OCI-LY7 (cell line): Measurements from ENCODE around the gene BEND5. TPM values are rescaled to one million over a fixed set of nuclear protein-coding genes. Genes with fewer than 3 reads are reported as not detected.

Experiments used
- Bru-seq: library from RNA; stranded (reverse); fragments of 400-500 nt; gene quantifications from one replicate; lab custom pipeline; 2021; lab: Mats Ljungman, UMichigan
- BruChase-seq, 2 experiments: library from RNA; stranded (reverse); fragments of 400-500 nt; gene quantifications; one replicate each; lab custom pipeline; 2021; lab: Mats Ljungman, UMichigan
- BruUV-seq: library from RNA; stranded (reverse); fragments of 400-500 nt; replicated peaks from 2 replicates; lab custom pipeline; 2021; lab: Mats Ljungman, UMichigan
- CTCF ChIA-PET: fragments of 300-600 bp; sonication (Branson Sonifier 250); formaldehyde crosslinking; loops from one replicate; lab custom pipeline; 2022; ENCODE audit warnings: antibody characterized with exemption; ENCODE audit not compliant: unreplicated experiment; lab: Charles Lee
- POLR2A ChIA-PET: fragments of 300-600 bp; sonication (Branson Sonifier 250); formaldehyde crosslinking; loops from one replicate; lab custom pipeline; 2022; ENCODE audit warnings: antibody characterized with exemption; lab: Charles Lee
- DNase-seq: peaks from one replicate; pipeline ENCODE4 v3.0.0-alpha.2; 2015; ENCODE audit warnings: low spot score
- H2AFZ ChIP-seq: fragments of 200-600 bp; sonication (generic), shearing (Covaris generic); 2 replicates; pipeline ENCODE4 v1.6.1; 2014; ENCODE audit warnings: mild to moderate bottlenecking, antibody characterized with exemption, low read length, moderate library complexity
- H3K27ac ChIP-seq: fragments of 200-600 bp; sonication (generic); 2 replicates; pipeline ENCODE4 v1.5.1; 2014; ENCODE audit warnings: mixed run types, low read depth, mild to moderate bottlenecking, moderate library complexity, low read length, inconsistent platforms; ENCODE audit not compliant: poor library complexity, severe bottlenecking
- H3K36me3 ChIP-seq: fragments of 200-600 bp; sonication (generic); 2 replicates; pipeline ENCODE4 v1.6.1; 2014; ENCODE audit warnings: mild to moderate bottlenecking, antibody characterized with exemption, low read length, moderate library complexity, mixed read lengths; ENCODE audit not compliant: insufficient read depth
- H3K4me1 ChIP-seq: fragments of 200-600 bp; sonication (generic); 2 replicates; pipeline ENCODE4 v1.5.1; 2014; ENCODE audit warnings: mild to moderate bottlenecking, low read length; ENCODE audit not compliant: insufficient read depth, poor library complexity, severe bottlenecking
- H3K4me2 ChIP-seq: fragments of 200-600 bp; sonication (generic); 2 replicates; pipeline ENCODE4 v1.6.1; 2014; ENCODE audit warnings: mild to moderate bottlenecking, low read length
- H3K4me3 ChIP-seq: fragments of 200-600 bp; sonication (generic); 2 replicates; pipeline ENCODE4 v1.5.1; 2014; ENCODE audit warnings: mild to moderate bottlenecking, low read depth, low read length; ENCODE audit not compliant: poor library complexity, severe bottlenecking
- H3K79me2 ChIP-seq: fragments of 200-600 bp; sonication (generic); 2 replicates; pipeline ENCODE4 v1.6.1; 2016; ENCODE audit warnings: low read depth, mild to moderate bottlenecking, low read length, moderate library complexity, mixed read lengths; ENCODE audit not compliant: insufficient read depth
- H3K9me2 ChIP-seq: fragments of 200-600 bp; sonication (generic); 2 replicates; pipeline ENCODE4 v1.6.1; 2016; ENCODE audit warnings: mild to moderate bottlenecking, low read length, mixed read lengths; ENCODE audit not compliant: insufficient read depth
- H3K9me3 ChIP-seq: fragments of 200-600 bp; sonication (generic); 2 replicates; pipeline ENCODE4 v1.6.1; 2014; ENCODE audit warnings: mild to moderate bottlenecking, mixed run types, low read length, mixed read lengths
- H4K20me1 ChIP-seq: fragments of 200-600 bp; sonication (generic); 2 replicates; pipeline ENCODE4 v1.6.1; 2014; ENCODE audit warnings: mild to moderate bottlenecking, antibody characterized with exemption, low read length, moderate library complexity, mixed read lengths; ENCODE audit not compliant: insufficient read depth
- EZH2phosphoT487 ChIP-seq: fragments of 200-600 bp; sonication (generic); IDR thresholded peaks from 2 replicates; pipeline ENCODE4 v1.6.1; 2018; ENCODE audit warnings: low read depth, borderline replicate concordance, mild to moderate bottlenecking, mixed run types, antibody characterized with exemption, low read length, moderate library complexity, mixed read lengths
- intact Hi-C: fragments of 100-400 bp; cut with micrococcal nuclease; formaldehyde crosslinking; loops from one replicate; pipeline ENCODE4 v1.10.0; 2022; ENCODE audit not compliant: unreplicated experiment
- long read RNA-seq: library from polyadenylated mRNA; stranded (forward); transcript quantifications from one replicate; pipeline ENCODE4 v2.0.0, GENCODE V29; 2022
- total RNA-seq, 2 experiments: library from RNA; depleted of rRNA in 1 of 2; stranded (reverse); fragments of >200 nt in 1 of 2; shearing (Covaris generic) in 1 of 2; gene quantifications; 2 replicates each; pipeline ENCODE4 v1.2.3, GENCODE V29; 2014 to 2022
- TF ChIP-seq, protein P1 (sequence below): fragments of 200-600 bp; sonication (generic); conservative IDR thresholded peaks from 2 replicates; pipeline ENCODE4 v1.5.1; 2014; ENCODE audit warnings: mild to moderate bottlenecking, antibody characterized with exemption, low read length, moderate library complexity, mixed read lengths

Gene BEND5
- total RNA-seq (2014; rRNA removed; shearing (Covaris generic)) (not detected in 2 replicates), total RNA-seq (2022) (not detected in 2 replicates), Bru-seq, nascent RNA (not detected), BruChase-seq, experiment 1, labeled RNA remaining after a 6-hour chase (not detected), BruChase-seq, experiment 2, labeled RNA remaining after a 2-hour chase (not detected)
- long read RNA-seq: 0 reads

GRCh38 chr1:48776393-48777218, at the start of gene BEND5:
BEND5 (minus strand) TSS chr1:48776891; CDS start chr1:48776831, 60 bp downstream.
- H3K9me2 ChIP-seq: no peaks in the 10 kb centered on the region
- POLR2A ChIA-PET: no interaction called here
- H3K4me2 ChIP-seq: peak within 1 kb of the TSS; percentile 39; the same call in 1 of the 2 replicates
- intact Hi-C loops: no loop called here
- H3K4me3 ChIP-seq: no peak within 1 kb of the TSS
- BruUV-seq: no TSS peak
- DNase-seq: no peak
- TF ChIP-seq, protein P1, sequence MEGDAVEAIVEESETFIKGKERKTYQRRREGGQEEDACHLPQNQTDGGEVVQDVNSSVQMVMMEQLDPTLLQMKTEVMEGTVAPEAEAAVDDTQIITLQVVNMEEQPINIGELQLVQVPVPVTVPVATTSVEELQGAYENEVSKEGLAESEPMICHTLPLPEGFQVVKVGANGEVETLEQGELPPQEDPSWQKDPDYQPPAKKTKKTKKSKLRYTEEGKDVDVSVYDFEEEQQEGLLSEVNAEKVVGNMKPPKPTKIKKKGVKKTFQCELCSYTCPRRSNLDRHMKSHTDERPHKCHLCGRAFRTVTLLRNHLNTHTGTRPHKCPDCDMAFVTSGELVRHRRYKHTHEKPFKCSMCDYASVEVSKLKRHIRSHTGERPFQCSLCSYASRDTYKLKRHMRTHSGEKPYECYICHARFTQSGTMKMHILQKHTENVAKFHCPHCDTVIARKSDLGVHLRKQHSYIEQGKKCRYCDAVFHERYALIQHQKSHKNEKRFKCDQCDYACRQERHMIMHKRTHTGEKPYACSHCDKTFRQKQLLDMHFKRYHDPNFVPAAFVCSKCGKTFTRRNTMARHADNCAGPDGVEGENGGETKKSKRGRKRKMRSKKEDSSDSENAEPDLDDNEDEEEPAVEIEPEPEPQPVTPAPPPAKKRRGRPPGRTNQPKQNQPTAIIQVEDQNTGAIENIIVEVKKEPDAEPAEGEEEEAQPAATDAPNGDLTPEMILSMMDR: no peak
- TF ChIP-seq EZH2phosphoT487: no peak
- H3K9me3 ChIP-seq: no peaks in the 10 kb centered on the region
- peaks cover 30% of the 10 kb centered on the region for H3K4me1 ChIP-seq
- no peaks in the 10 kb centered on the region for H3K79me2 ChIP-seq
- H2AFZ ChIP-seq: no peak within 1 kb of the TSS
- CTCF ChIA-PET: no interaction called here
- H3K36me3 ChIP-seq: no peaks in the 10 kb centered on the region
- H4K20me1 ChIP-seq: no peaks in the 10 kb centered on the region
- H3K27ac ChIP-seq: no peak within 1 kb of the TSS

DNA sequence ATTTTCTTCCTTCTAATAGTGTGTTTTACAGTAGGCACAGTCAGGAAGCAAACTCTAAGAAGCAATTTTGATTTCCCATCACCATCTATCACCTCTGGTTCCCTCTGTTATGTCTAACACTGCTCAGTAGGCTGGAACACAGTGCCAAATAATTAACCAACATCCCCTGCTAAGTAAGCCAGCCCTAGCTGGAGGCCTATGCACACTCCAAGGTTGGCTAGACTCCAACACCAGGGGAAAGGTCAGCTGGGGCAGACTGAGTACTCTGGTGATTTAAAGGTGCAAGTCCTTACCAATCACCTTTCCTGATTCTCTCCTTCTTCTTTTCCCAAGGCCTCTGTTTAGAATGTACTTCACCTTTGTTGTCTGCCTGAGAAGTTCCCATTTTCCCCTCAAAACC, 46.5 kb upstream of the BEND5 start:
- BruUV-seq: no TSS peak
- TF ChIP-seq EZH2phosphoT487: no peak
- TF ChIP-seq, protein P1: no peak
- DNase-seq: no peak
- Histone ChIP-seq H3K4me1 (no peaks in the 10 kb centered on the region), H3K9me3 (no peaks in the 10 kb centered on the region), H4K20me1 (no peaks in the 10 kb centered on the region), H2AFZ (no peak overlapping the region), H3K4me2 (no peak overlapping the region), H3K4me3 (no peak overlapping the region), H3K36me3 (no peaks in the 10 kb centered on the region), H3K79me2 (no peaks in the 10 kb centered on the region), H3K9me2 (no peaks in the 10 kb centered on the region), H3K27ac (no peak overlapping the region)
- ChIA-PET POLR2A (no interaction called here), CTCF (no interaction called here)
- intact Hi-C loops: no loop called here

DNA sequence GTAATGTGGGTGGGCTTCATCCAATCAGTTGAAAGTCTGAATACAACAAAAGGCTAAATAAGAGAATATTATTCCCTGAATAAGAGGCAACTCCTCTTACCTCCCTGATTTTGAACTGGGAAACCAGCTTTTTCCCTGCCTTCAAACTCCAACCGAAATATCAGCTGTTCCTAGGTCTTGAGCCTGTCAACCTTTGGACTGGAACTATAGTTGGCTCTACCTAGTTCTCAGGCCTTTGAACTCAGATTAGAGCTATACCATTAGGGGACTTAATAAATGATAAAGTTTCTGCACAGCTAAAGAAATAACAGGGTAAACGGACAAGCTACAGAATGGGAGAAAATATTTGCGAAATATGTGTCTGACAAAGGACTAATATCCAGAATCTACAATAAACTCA, 43.8 kb upstream of the BEND5 start:
- Histone ChIP-seq H3K9me2 (no peaks in the 10 kb centered on the region), H3K27ac (no peak overlapping the region), H3K9me3 (no peaks in the 10 kb centered on the region), H4K20me1 (no peaks in the 10 kb centered on the region), H3K4me1 (no peaks in the 10 kb centered on the region), H3K4me2 (no peak overlapping the region), H3K79me2 (no peaks in the 10 kb centered on the region), H2AFZ (no peak overlapping the region), H3K36me3 (no peaks in the 10 kb centered on the region), H3K4me3 (no peak overlapping the region)
- DNase-seq: no peak
- intact Hi-C loops: no loop called here
- POLR2A ChIA-PET: no interaction called here
- BruUV-seq: no TSS peak
- CTCF ChIA-PET: no interaction called here
- TF ChIP-seq EZH2phosphoT487: no peak
- TF ChIP-seq, protein P1: no peak
